Dermis lymphatic vessel endothelial cell (primary cell): ENCODE measurements around the gene GPR183. TPM values are rescaled to one million over a fixed set of nuclear protein-coding genes. Genes with fewer than 3 reads are reported as not detected.

Experiments
- total RNA-seq: library from RNA; depleted of rRNA; stranded (reverse); fragments of >200 nt; gene quantifications from 2 replicates; pipeline ENCODE4 v1.2.1, GENCODE V29; 2014

Gene GPR183
- 3.6 and 6.7 TPM in 2 replicates for total RNA-seq

DNA sequence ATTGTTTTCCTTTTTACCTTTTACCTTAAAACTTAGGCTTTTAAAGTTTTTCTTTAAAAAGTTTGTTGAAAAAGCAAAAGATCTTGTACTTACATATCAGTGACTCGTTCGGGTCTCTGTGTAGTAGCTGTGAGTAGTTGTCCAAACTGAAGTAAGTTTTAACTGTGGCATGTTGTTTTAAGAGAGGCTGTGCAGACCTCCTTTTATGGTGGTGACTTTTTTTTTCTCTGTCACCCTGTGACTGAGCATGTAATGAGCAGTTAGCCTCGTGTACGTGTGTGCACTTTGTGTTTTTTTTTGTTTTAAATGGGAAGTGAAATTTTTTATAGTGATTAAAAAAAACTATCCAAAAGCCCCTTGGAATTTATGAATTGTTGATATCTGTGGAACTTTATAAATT, at the start of gene GPR183:
GPR183 (minus strand) TSS at position 153 of the 400 bp plus-strand sequence. CDS start 11,254 bp downstream, outside the sequence.

DNA sequence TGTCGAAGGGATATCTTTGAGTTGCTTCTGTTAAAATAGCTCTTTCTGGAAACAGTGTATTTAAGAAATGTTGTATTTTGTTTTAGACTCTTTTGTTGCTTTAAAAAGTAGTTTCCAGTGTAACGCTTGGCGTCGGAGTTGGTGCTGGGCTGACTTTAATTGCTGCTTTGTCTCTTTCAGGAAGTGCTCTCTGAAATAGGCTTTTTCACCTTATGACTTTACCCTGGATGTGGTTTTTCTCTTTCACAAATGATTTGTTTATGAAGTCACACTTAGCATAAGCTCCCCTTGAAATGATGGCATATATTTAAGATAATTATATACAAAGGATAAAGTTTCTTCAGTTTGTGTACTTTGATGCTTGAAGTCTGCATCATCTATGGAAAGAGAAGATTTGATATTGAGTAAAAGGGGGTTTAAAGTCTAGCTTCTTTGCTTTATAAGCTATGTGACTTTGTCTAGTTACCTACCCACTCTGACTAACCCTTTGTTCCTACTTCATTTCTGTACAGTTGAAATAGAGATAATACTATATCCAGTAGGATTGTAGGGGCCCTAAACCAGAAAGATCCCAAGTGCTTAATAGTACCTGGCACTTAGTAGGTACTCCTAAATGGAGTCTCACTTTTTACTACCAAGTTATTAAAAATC, 48.9 kb downstream of the GPR183 start, which contains the start of gene GPR18:
GPR18 (minus strand) TSS at position 170 of the 651 bp plus-strand sequence. CDS start 2,507 bp downstream, outside the sequence.

Other genes starting within 250 kb of the GPR183 start
- 36.8 and 39.4 TPM in 2 replicates for gene UBAC2, start 106.5 kb downstream of the GPR183 start, total RNA-seq
- gene GPR18, start 49.0 kb downstream of the GPR183 start, total RNA-seq = not detected in 2 replicates
- gene TM9SF2, start 194.1 kb upstream of the GPR183 start, total RNA-seq = 124 and 133 TPM in 2 replicates